ENCODE data around the gene TUBA3D. TPM values are rescaled to one million over a fixed set of nuclear protein-coding genes. Genes with fewer than 3 reads are reported as not detected.
"Not testable (repeated sequence)": the region's sequence is repeated elsewhere in the genome, so short reads cannot be mapped to it uniquely, and the experiment has no call there.

TUBA3D gene
- total RNA-seq, 4 donors from 2014 or later = 1.3 TPM; not detected in 3

GRCh38 chr2:131516621-131517020 is 40.7 kb downstream of the TUBA3D start:
- TF ChIP-seq CTCF (IDR thresholded peaks at IDR 0.05) = peak in 5 of 6 experiments; percentile 40 to 77 (median 66)
- 47% methylated on average over 6 of the region's 11 CpGs; no CpG with 5 or more reads in 1 of the 2 donors for WGBS, 2 donors
- peak; percentile 96 for DNase-seq
- not testable (repeated sequence) for H3K27ac ChIP-seq; H3K4me3 ChIP-seq (replicated peaks in 1 of 3); H3K27me3 ChIP-seq; H3K9me3 ChIP-seq
- intact Hi-C loops (cut with DNase I) = loop anchor here (10.0 kb wide), 1 partner anchor 102 kb away; no protein-coding TSS in a partner anchor
- Histone ChIP-seq H3K4me1 (peaks cover under 1 to 22% of the 10 kb centered on the region in 2 donors), H3K36me3 (peaks cover 14 to 15% of the 10 kb centered on the region in 2 donors)

DNA sequence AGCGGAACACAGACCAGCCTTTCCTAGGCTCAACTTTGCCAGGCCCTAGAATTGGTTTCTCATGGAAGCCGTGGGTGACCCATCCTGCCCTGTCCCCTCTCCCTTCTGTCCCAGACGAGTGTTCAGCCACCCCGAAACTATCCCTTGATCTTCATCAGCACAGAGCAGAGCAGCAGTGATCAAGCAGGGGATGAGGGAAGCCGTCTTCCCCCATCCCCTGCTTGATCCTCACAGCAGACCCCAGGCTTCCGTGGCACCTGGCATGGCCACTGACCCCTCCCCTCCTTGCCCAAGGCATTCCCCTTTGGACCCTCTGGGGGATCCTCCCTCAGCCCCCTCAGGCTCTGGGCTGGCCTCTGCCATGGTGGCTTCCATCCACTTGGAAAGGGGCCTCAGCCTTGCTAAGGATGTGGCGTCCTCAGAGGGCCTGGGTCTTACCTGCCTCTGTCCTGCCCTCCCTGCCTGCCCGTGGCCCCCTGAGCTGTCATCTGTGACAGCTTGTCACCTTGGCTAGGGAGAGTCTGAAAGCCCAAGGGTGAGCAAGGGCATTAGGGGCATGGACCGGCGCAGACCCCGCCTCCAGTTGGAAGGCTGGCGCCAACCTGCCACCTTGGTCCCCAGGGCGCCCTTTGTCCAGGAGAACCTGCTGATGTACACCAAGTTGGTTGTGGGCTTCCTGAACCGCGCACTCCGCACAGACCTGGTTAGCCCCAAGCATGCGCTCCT is 41.4 kb downstream of the TUBA3D start:
- no peaks in the 10 kb centered on the region for H3K9me3 ChIP-seq
- no peak overlapping the region for H3K27ac ChIP-seq
- TF ChIP-seq CTCF (IDR thresholded peaks at IDR 0.05) (no peak), POLR2A (IDR thresholded peaks at IDR 0.05) (no peak)
- H3K4me1 ChIP-seq = peaks cover 0 to 16% of the 10 kb centered on the region in 2 donors
- no peak for DNase-seq
- no peaks in the 10 kb centered on the region for H3K27me3 ChIP-seq
- 91 to 94% methylated on average over 7 to 16 of the region's 17 CpGs for whole genome bisulfite sequencing, 2 donors
- intact Hi-C loops (cut with DNase I) = loop anchor here (10.0 kb wide), 1 partner anchor 102 kb away; no protein-coding TSS in a partner anchor
- no peak overlapping the region for H3K4me3 ChIP-seq (replicated peaks in 1 of 3)
- H3K36me3 ChIP-seq = peaks cover 14 to 15% of the 10 kb centered on the region in 2 donors

DNA sequence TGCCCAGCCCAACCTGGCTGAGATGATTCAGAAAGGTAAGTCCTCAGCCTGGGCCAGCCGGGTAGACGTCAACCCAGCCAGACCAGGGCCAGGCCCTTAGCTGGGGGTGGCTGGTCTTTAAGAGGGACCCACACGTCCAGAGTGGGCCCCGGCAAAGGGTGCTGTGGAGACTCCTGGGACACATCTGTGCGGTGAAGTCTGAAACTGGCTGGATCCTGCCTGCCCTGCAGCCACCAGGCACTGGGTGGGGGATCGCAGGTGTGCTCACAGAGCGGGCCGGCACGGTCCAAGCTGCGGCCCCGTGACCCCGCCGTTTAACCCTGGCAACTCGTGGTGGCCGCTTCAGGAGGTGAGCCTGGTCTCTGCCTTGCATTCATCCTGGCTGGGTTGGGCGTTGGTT is 41.9 kb downstream of the TUBA3D start:
- H3K36me3 ChIP-seq = peaks cover 14 to 15% of the 10 kb centered on the region in 2 donors

DNA sequence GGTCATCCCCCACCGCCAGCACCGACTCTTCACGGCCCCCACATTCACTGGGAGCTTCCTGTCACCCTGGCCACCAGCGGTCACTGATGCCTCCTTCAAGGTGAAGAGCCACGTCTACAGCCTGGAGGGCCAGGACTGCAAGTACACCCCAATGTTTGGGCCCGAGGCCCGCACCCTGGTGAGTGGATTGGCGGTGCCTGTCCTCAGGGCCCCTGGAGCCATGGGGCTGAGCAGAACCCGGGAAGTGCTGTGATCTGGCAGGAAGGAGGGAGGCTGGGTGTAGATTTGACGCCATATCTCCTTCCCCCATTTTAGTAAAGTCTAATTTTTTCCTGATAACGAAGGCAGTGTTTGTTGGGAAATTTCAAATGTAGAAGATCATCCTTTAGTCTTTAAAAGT is 42.6 kb downstream of the TUBA3D start:
- WGBS, 2 donors = 93 to 98% methylated on average over 2 to 6 of the region's 11 CpGs
- H3K4me3 ChIP-seq (replicated peaks in 1 of 3); H3K9me3 ChIP-seq; H3K27me3 ChIP-seq; DNase-seq; H3K4me1 ChIP-seq; H3K27ac ChIP-seq: not testable (repeated sequence)
- H3K36me3 ChIP-seq = peaks cover 14 to 15% of the 10 kb centered on the region in 2 donors
- intact Hi-C loops (cut with DNase I) = loop anchor here (10.0 kb wide), 1 partner anchor 104 kb away; no protein-coding TSS in a partner anchor

More for the DNA sequence above, 41.9 kb downstream of the TUBA3D start:
- H3K4me3 ChIP-seq (replicated peaks in 1 of 3); H3K27me3 ChIP-seq; H3K9me3 ChIP-seq; DNase-seq; H3K27ac ChIP-seq: not testable (repeated sequence)
- WGBS, 2 donors = 98% methylated on average over 8 of the region's 16 CpGs; no CpG with 5 or more reads in 1 of the 2 donors
- H3K4me1 ChIP-seq = peaks cover 0 to 10% of the 10 kb centered on the region in 2 donors
- intact Hi-C loops (cut with DNase I) = loop anchor here (10.0 kb wide), 1 partner anchor 103 kb away; no protein-coding TSS in a partner anchor

- Histone ChIP-seq H3K9me3 (no peaks in the 10 kb centered on the region), H3K4me1 (peaks cover 0 to 6% of the 10 kb centered on the region in 2 donors), H3K4me3 (replicated peaks in 1 of 3) (no peak overlapping the region), H3K36me3 (peaks cover 14 to 15% of the 10 kb centered on the region in 2 donors), H3K27ac (no peak overlapping the region), H3K27me3 (no peaks in the 10 kb centered on the region)
- TF ChIP-seq CTCF (IDR thresholded peaks at IDR 0.05) (no peak), POLR2A (IDR thresholded peaks at IDR 0.05) (no peak)
- 94 to 95% methylated on average over 12 to 15 of the region's 15 CpGs for WGBS, 2 donors
- no peak for DNase-seq
- intact Hi-C loops (cut with DNase I) = loop anchor here (10.0 kb wide), 1 partner anchor 105 kb away; no protein-coding TSS in a partner anchor
These were observed 43.5 kb downstream of the TUBA3D start for GRCh38 chr2:131519466-131519865.

DNA sequence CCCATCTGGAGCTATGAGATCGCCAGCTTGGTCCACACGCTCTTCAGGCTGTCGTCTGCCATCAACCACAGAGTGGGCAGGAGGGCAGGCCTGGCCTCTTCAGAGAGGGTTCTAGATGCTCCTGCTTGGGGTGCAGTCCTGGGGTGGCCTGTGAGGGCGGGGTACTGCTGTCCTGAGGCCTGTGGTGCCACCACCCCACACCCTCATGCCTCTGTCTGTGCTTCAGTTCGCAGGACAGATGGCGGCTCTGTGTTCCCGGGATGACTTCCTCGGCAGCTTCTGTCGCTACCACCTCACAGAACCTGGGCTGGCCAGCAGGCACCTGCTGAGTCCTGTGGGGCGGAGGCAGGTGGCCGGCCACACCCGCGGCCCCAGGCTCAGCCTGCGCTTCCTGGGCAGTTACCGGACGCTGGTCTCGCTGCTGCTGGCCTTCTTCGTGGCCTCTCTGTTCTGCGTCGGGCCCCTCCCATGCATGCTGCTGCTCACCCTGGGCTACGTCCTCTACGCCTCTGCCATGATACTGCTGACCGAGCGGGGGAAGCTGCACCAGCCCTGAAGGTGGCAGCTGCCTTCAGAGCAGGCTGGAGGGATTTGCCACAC is 44.1 kb downstream of the TUBA3D start:
- not testable (repeated sequence) for DNase-seq; H3K4me1 ChIP-seq; H3K27ac ChIP-seq; H3K4me3 ChIP-seq (replicated peaks in 1 of 3); H3K9me3 ChIP-seq; H3K27me3 ChIP-seq
- peaks cover 14 to 15% of the 10 kb centered on the region in 2 donors for H3K36me3 ChIP-seq
- intact Hi-C loops (cut with DNase I) = loop anchor here (10.0 kb wide), 1 partner anchor 105 kb away; no protein-coding TSS in a partner anchor
- 89 to 100% methylated on average over 11 of the region's 24 CpGs for WGBS, 2 donors

All from thyroid gland (tissue), 4 donors.